Effector memory CD8-positive, alpha-beta T cell (primary cell): Measurements from ENCODE around the gene ARMH3.
"Not testable (repeated sequence)": the region's sequence is repeated elsewhere in the genome, so short reads cannot be mapped to it uniquely, and the experiment has no call there.

Experiments
- ATAC-seq: fragments of 150-1000 bp; cut with Tn5 transposase; replicated peaks from 2 replicates; pipeline ENCODE4 v1.10.0; 2021; ENCODE audit warnings: mild to moderate bottlenecking, moderate library complexity
- DNase-seq, 3 experiments: peaks; one replicate each; pipeline ENCODE4 v3.0.0; 2021
- H3K27ac Mint-ChIP-seq, 2 donors: one replicate each; pipeline ENCODE4 v1.8.0; 2022; ENCODE audit warnings: mild to moderate bottlenecking in 2 of 2, mixed read lengths in 2 of 2, moderate library complexity in 2 of 2
- H3K27me3 Mint-ChIP-seq, 2 donors: one replicate each; pipeline ENCODE4 v1.8.0; 2022; ENCODE audit warnings: mixed read lengths in 2 of 2
- H3K36me3 Mint-ChIP-seq: one replicate; pipeline ENCODE4 v1.8.0; 2022; ENCODE audit warnings: mild to moderate bottlenecking, moderate library complexity, mixed read lengths; ENCODE audit not compliant: insufficient read depth
- H3K4me1 Mint-ChIP-seq, 2 donors: one replicate each; pipeline ENCODE4 v1.8.0; 2022; ENCODE audit warnings: low read depth in 2 of 2, mixed read lengths in 2 of 2
- H3K4me3 Mint-ChIP-seq, 2 donors: one replicate each; pipeline ENCODE4 v1.8.0; 2022; ENCODE audit warnings: mild to moderate bottlenecking in 2 of 2, mixed read lengths in 2 of 2, moderate library complexity in 2 of 2
- H3K9me3 Mint-ChIP-seq, 2 donors: one replicate each; pipeline ENCODE4 v1.8.0; 2022; ENCODE audit warnings: mixed read lengths in 2 of 2

ARMH3 gene

DNA sequence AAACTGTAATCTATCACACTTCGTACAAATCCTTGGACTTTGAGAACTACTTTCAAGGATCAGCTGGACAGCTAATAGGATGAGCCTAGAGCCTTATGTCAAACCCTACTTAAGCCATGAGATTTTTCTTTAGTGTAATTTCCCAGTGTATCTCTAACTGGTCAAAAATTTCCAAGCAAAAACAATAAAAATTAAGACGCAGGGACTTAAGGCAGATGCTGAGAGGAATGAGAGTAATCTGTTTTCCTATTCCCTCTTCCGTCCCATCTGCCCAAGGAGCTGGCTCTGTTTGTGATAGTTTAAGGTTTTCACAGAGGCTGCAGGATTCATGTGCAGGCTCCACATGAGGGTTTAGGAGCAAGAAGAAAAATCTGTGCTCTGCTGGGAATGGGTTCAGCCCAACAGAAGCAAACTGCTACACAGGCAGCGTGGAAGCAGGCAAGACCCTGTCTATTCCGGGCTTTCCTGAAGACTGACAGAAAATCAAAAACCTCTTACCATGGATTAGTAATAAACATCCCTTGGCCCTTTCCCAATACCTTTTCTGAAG lies 62.2 kb downstream of the ARMH3 start:
- Mint-ChIP-seq H3K36me3 (peaks cover 64% of the 10 kb centered on the region), H3K4me1 (no peaks in the 10 kb centered on the region), H3K27me3 (no peaks in the 10 kb centered on the region), H3K4me3 (no peak overlapping the region), H3K9me3 (no peaks in the 10 kb centered on the region), H3K27ac (no peak overlapping the region)
- ATAC-seq, result no peak
- no peak for DNase-seq

- Mint-ChIP-seq H3K27ac (no peak overlapping the region), H3K4me3 (no peak overlapping the region), H3K4me1 (no peaks in the 10 kb centered on the region), H3K27me3 (no peaks in the 10 kb centered on the region), H3K36me3 (peaks cover 68% of the 10 kb centered on the region), H3K9me3 (no peaks in the 10 kb centered on the region)
- ATAC-seq, result no peak
- no peak for DNase-seq
Measured at GRCh38 chr10:101993221-101993620, 62.8 kb downstream of the ARMH3 start.

GRCh38 chr10:101987136-101987535 lies 68.8 kb downstream of the ARMH3 start:
- H3K36me3 Mint-ChIP-seq, result peaks cover 54% of the 10 kb centered on the region
- H3K27ac Mint-ChIP-seq, result no peak overlapping the region
- H3K9me3 Mint-ChIP-seq, result no peaks in the 10 kb centered on the region
- H3K4me3 Mint-ChIP-seq, result no peak overlapping the region
- DNase-seq, result no peak
- ATAC-seq, result no peak
- peaks cover 2 to 3% of the 10 kb centered on the region in 2 donors for H3K4me1 Mint-ChIP-seq
- no peaks in the 10 kb centered on the region for H3K27me3 Mint-ChIP-seq

DNA sequence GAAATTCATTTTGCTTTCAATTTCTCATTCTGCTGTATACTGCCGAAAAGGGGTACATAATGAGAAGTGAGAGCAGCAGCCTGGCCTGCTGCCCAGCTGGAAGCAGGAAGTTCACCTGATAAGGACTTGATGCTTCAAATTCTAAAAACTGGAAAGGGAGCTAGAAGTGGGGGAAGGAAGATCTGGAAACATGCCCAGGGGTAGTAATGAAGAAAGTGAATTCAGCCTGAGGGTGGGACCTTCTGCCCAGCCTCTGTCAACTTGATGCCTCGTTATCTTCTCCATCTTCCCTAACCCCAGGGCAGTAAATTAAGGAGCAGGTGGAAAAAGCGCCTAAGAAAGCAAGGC lies 69.4 kb downstream of the ARMH3 start:
- Mint-ChIP-seq H3K27ac (peak overlapping the region; percentile 13 to 32), H3K4me1 (peaks cover 2 to 3% of the 10 kb centered on the region in 2 donors), H3K36me3 (peaks cover 48% of the 10 kb centered on the region), H3K4me3 (no peak overlapping the region), H3K9me3 (no peaks in the 10 kb centered on the region), H3K27me3 (no peaks in the 10 kb centered on the region)
- no peak for DNase-seq
- no peak for ATAC-seq

- H3K4me1 Mint-ChIP-seq, H3K4me3 Mint-ChIP-seq, H3K9me3 Mint-ChIP-seq, ATAC-seq, H3K27me3 Mint-ChIP-seq, H3K36me3 Mint-ChIP-seq, DNase-seq: not testable (repeated sequence)
- peak overlapping the region in 1 of 2 donors; percentile 63 for H3K27ac Mint-ChIP-seq
Measured at GRCh38 chr10:101980677-101981076, 75.3 kb downstream of the ARMH3 start.

- Mint-ChIP-seq H3K4me3 (peak overlapping the region; percentile 49 to 72), H3K27ac (peak overlapping the region; percentile 78 to 95), H3K4me1 (peaks cover 8 to 16% of the 10 kb centered on the region in 2 donors), H3K9me3 (peaks cover 0 to 1% of the 10 kb centered on the region in 2 donors), H3K36me3 (peaks cover 26% of the 10 kb centered on the region), H3K27me3 (no peaks in the 10 kb centered on the region)
- no peak for ATAC-seq
- no peak for DNase-seq
Measured at GRCh38 chr10:101974091-101974971, 81.6 kb downstream of the ARMH3 start.

DNA sequence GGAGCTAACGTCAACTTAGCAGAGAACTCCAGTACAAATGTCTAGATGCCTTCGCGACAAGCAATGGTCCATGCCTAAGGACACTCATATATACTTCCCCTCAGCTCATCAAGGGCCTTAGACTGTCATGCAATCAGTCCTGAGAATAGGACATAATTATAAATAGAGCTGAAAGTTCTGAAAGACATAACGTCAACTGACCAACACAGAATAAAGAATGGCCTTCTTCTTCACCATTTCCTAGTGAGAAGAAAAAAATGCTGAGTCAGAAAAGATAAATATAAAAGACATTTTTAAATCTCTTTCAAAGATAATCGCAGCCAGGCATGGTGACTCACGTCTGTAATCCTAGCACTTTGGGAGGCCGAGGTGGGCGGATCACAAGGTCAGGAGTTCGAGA lies 83.2 kb downstream of the ARMH3 start:
- Mint-ChIP-seq H3K27me3 (no peaks in the 10 kb centered on the region), H3K36me3 (peaks cover 27% of the 10 kb centered on the region), H3K4me1 (peaks cover 8 to 16% of the 10 kb centered on the region in 2 donors), H3K9me3 (peaks cover 0 to 1% of the 10 kb centered on the region in 2 donors), H3K27ac (peak overlapping the region; percentile 78 to 95), H3K4me3 (peak overlapping the region; percentile 49 to 72)
- no peak for ATAC-seq
- DNase-seq, result no peak

DNA sequence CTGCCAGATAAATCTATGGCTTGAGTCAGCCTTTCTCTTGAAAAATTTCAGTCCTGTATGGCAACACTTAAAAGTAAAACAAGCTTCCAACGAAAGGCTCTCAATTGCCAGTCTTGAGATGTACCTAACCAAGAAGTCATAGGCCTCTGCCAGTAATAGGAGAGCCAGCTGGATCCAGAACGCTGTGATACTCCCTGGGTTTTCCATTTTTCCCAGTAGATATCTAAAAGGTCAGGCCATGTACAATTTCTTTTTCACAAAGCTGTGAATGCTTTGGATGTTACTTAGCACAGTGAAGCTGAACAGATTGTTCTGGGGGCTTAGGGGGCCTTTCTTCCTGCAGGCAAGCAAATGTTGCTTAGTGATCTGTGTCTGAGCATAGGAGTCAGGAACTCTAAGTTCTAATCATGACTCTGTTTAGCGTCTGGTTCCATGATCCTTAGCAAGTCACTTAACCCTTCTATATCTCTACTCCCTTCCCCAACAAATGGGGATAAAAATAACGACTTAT lies 86.5 kb downstream of the ARMH3 start:
- no peak for DNase-seq
- Mint-ChIP-seq H3K27ac (peak overlapping the region in 1 of 2 donors; percentile 5), H3K4me1 (peaks cover 8 to 13% of the 10 kb centered on the region in 2 donors), H3K4me3 (no peak overlapping the region), H3K9me3 (no peaks in the 10 kb centered on the region), H3K27me3 (no peaks in the 10 kb centered on the region), H3K36me3 (peaks cover 27% of the 10 kb centered on the region)
- no peak for ATAC-seq

GRCh38 chr10:101968940-101969321 lies 87.0 kb downstream of the ARMH3 start:
- DNase-seq, result no peak
- Mint-ChIP-seq H3K9me3 (no peaks in the 10 kb centered on the region), H3K36me3 (peaks cover 33% of the 10 kb centered on the region), H3K4me3 (no peak overlapping the region), H3K27ac (peak overlapping the region; percentile 5 to 24), H3K27me3 (no peaks in the 10 kb centered on the region), H3K4me1 (peaks cover 4 to 8% of the 10 kb centered on the region in 2 donors)
- ATAC-seq, result no peak

GRCh38 chr10:101968286-101968939 lies 87.6 kb downstream of the ARMH3 start:
- no peak for ATAC-seq
- DNase-seq, result no peak
- Mint-ChIP-seq H3K27me3 (no peaks in the 10 kb centered on the region), H3K4me3 (no peak overlapping the region), H3K9me3 (no peaks in the 10 kb centered on the region), H3K36me3 (peaks cover 33% of the 10 kb centered on the region), H3K27ac (peak overlapping the region; percentile 24 to 41), H3K4me1 (peaks cover 2 to 3% of the 10 kb centered on the region in 2 donors)

- no peak for DNase-seq
- H3K27ac Mint-ChIP-seq, result peak overlapping the region; percentile 8 to 41
- no peak for ATAC-seq
- no peaks in the 10 kb centered on the region for H3K4me1 Mint-ChIP-seq
- no peak overlapping the region for H3K4me3 Mint-ChIP-seq
- H3K9me3 Mint-ChIP-seq, result no peaks in the 10 kb centered on the region
- H3K36me3 Mint-ChIP-seq, result peaks cover 28% of the 10 kb centered on the region
- no peaks in the 10 kb centered on the region for H3K27me3 Mint-ChIP-seq
Measured at GRCh38 chr10:101967713-101968112, 88.3 kb downstream of the ARMH3 start.

DNA sequence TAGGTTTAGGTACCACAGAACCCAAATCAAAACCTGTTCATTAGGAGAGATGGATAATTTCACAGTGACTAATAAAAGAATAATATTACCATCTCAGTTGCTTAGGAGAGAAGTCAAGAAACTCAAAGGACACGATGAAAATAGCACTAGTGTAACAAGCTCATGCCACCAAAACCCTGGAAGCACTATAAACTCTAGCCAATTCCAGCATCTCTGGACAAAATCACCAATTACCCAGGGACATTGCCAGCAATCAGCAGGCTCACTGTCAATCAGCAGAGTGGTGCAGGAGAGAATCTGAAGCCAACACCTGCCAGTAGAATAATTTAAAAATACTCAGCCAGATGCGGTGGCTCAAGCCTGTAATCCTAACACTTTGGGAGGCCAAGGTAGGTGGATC lies 88.9 kb downstream of the ARMH3 start:
- Mint-ChIP-seq H3K36me3 (peaks cover 27% of the 10 kb centered on the region), H3K27ac (no peak overlapping the region), H3K4me3 (no peak overlapping the region), H3K4me1 (no peaks in the 10 kb centered on the region), H3K27me3 (no peaks in the 10 kb centered on the region), H3K9me3 (no peaks in the 10 kb centered on the region)
- no peak for DNase-seq
- no peak for ATAC-seq

DNA sequence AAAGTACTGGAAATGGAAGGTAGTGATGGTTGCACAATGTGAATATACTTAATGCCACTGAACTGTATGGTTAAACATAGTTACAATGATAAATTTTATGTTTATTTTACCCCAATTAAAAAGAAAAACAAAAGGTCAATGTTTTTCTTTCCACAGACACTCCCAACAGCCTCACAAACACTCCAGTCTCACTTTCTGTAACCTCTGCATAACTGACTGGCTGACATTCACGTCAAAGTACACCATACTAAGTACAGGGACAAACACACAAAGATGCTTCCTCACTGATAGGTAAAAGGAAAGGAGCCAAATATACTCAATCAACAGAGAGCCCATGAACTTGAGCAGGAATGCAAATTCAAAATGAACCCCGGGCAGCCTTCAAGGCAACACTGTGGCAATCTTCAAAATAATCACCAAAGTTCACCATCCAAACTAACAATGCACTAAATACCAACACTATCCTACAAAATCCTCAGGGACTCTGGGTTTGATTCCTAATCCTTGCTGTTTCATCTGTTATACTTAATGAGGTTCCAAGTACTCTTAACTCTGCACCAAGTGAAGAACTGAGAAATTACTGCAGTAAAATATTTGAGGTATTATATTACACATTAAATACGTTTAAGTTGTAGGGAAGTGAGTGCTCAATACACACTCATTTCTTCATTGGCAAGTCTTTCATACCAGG lies 90.8 kb downstream of the ARMH3 start:
- no peak overlapping the region for H3K27ac Mint-ChIP-seq

More for the DNA sequence above, 90.8 kb downstream of the ARMH3 start:
- no peaks in the 10 kb centered on the region for H3K4me1 Mint-ChIP-seq
- H3K27me3 Mint-ChIP-seq, result no peaks in the 10 kb centered on the region
- H3K9me3 Mint-ChIP-seq, result no peaks in the 10 kb centered on the region
- H3K36me3 Mint-ChIP-seq, result peaks cover 20% of the 10 kb centered on the region
- no peak for DNase-seq
- no peak overlapping the region for H3K4me3 Mint-ChIP-seq
- no peak for ATAC-seq
